ENCODE results near the gene DOP1A. TPM values are rescaled to one million over a fixed set of nuclear protein-coding genes. Genes with fewer than 3 reads are reported as not detected.

Gene DOP1A
- total RNA-seq, 1 experiment from 2014 or later, result 17.0 TPM

DNA sequence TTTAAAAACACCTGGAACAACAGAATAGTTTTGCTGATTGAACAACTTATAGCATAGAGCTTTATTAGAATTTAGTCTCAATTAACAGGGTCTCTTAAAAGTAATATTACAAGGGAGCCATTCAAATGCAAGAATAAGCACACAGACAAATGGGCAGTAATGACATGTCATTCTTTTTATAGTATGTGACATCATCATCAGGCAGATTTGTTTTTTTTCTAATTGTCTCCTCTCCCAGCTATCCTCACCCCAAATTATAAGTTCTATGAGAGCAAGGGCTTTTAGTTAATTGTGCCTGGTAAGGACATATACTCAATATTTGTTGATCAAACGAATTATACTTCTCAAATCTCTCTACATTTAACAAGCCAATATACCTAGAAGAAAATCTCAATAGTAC, 114.6 kb downstream of the DOP1A start:
- H3K27ac ChIP-seq (ENCODE audit: insufficient read length, low read depth, low read length), result no peak overlapping the region
- H4K91ac ChIP-seq (ENCODE audit: insufficient read length, low read depth, low read length), result no peak overlapping the region
- no peaks in the 10 kb centered on the region for H3K23me2 ChIP-seq (ENCODE audit: insufficient read length, low read depth, low read length, poor library complexity, severe bottlenecking)
- H4K8ac ChIP-seq (replicated peaks; ENCODE audit: insufficient read length, low read depth, low read length), result no peak overlapping the region
- no peaks in the 10 kb centered on the region for H3K79me2 ChIP-seq (ENCODE audit: insufficient read depth, low read length)
- H3K9me3 ChIP-seq (ENCODE audit: control insufficient read depth, low read depth, low read length), result no peaks in the 10 kb centered on the region
- H4K20me1 ChIP-seq (ENCODE audit: control insufficient read depth, insufficient read depth, insufficient read length), result no peaks in the 10 kb centered on the region
- no peaks in the 10 kb centered on the region for H3K4me1 ChIP-seq (ENCODE audit: insufficient read depth, low read length)
- H2BK120ac ChIP-seq (ENCODE audit: low read depth, low read length, poor library complexity, severe bottlenecking), result no peak overlapping the region
- no peak overlapping the region for H3K14ac ChIP-seq (ENCODE audit: insufficient read depth, low read length)
- WGBS (ENCODE audit: extremely low coverage, insufficient read length, low lambda C conversion rate), result no CpG with 5 or more reads among the region's 1 CpG
- H2BK20ac ChIP-seq (ENCODE audit: low read depth, low read length, poor library complexity, severe bottlenecking), result no peak overlapping the region
- no peak overlapping the region for H3K18ac ChIP-seq (ENCODE audit: insufficient read length, low read depth, low read length)
- Mint-ChIP-seq H3K36me3 (ENCODE audit: insufficient read depth in 1 of 3, low read depth in 3 of 3) (peaks cover 19 to 87% (median 82%) of the 10 kb centered on the region in 3 experiments; a peak in 6 of 7 replicates), H3K27ac (no peak overlapping the region; a peak in 1 of 7 replicates), H3K4me1 (peaks cover 7 to 14% of the 10 kb centered on the region in 2 experiments), H3K9me3 (no peaks in the 10 kb centered on the region), H3K4me3 (no peak overlapping the region), H3K27me3 (ENCODE audit: low read depth) (no peaks in the 10 kb centered on the region)
- DNase-seq, result no peak
- H3K4me2 ChIP-seq (ENCODE audit: insufficient read depth, insufficient read length, low read length), result no peak overlapping the region
- no peaks in the 10 kb centered on the region for H3K79me1 ChIP-seq (ENCODE audit: insufficient read depth, low read depth, low read length, poor library complexity, severe bottlenecking)
- no peak overlapping the region for H3K23ac ChIP-seq (ENCODE audit: insufficient read length, low read depth, low read length)
- TF ChIP-seq, protein P1, sequence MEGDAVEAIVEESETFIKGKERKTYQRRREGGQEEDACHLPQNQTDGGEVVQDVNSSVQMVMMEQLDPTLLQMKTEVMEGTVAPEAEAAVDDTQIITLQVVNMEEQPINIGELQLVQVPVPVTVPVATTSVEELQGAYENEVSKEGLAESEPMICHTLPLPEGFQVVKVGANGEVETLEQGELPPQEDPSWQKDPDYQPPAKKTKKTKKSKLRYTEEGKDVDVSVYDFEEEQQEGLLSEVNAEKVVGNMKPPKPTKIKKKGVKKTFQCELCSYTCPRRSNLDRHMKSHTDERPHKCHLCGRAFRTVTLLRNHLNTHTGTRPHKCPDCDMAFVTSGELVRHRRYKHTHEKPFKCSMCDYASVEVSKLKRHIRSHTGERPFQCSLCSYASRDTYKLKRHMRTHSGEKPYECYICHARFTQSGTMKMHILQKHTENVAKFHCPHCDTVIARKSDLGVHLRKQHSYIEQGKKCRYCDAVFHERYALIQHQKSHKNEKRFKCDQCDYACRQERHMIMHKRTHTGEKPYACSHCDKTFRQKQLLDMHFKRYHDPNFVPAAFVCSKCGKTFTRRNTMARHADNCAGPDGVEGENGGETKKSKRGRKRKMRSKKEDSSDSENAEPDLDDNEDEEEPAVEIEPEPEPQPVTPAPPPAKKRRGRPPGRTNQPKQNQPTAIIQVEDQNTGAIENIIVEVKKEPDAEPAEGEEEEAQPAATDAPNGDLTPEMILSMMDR (conservative IDR thresholded peaks at IDR 0.05), result no peak
- no peaks in the 10 kb centered on the region for H3K27me3 ChIP-seq (ENCODE audit: insufficient read depth, low read length)
- no peak overlapping the region for H2BK5ac ChIP-seq (ENCODE audit: insufficient read length, low read length)
- H2BK15ac ChIP-seq (ENCODE audit: low read depth, low read length), result no peak overlapping the region
- no peak overlapping the region for H4K5ac ChIP-seq (ENCODE audit: insufficient read length, low read depth, low read length)
- H2AFZ ChIP-seq (ENCODE audit: low read length), result no peak overlapping the region
- H2BK12ac ChIP-seq (ENCODE audit: insufficient read length, low read depth, low read length), result no peak overlapping the region
- H3K56ac ChIP-seq (ENCODE audit: insufficient read length, low read depth, low read length), result no peak overlapping the region
- H3K4ac ChIP-seq (ENCODE audit: low read depth, low read length), result no peak overlapping the region
- H2AK5ac ChIP-seq (ENCODE audit: insufficient read length, low read length), result no peak overlapping the region
- no peak overlapping the region for H3T11ph ChIP-seq (ENCODE audit: low read length)
- no peak overlapping the region for H3K9ac ChIP-seq (ENCODE audit: extremely low read depth, insufficient read length, low read length)

Data from H9 (cell line).